Endothelial cell of umbilical vein (primary cell): ENCODE measurements around the gene ARL6IP4.

Experiments used
- EZH2 ChIP-seq: IDR thresholded peaks from 2 replicates; pipeline ENCODE4 v1.6.1; 2012; ENCODE audit warnings: borderline replicate concordance, low read depth, mild to moderate bottlenecking, moderate library complexity, low read length, inconsistent platforms; ENCODE audit not compliant: severe bottlenecking
- FOS ChIP-seq: IDR thresholded peaks from 2 replicates; pipeline ENCODE4 v1.6.1; 2011; ENCODE audit warnings: mild to moderate bottlenecking, low read length, moderate library complexity, borderline replicate concordance; ENCODE audit not compliant: insufficient read depth
- GATA2 ChIP-seq: IDR thresholded peaks from 2 replicates; pipeline ENCODE4 v1.7.0; 2011; ENCODE audit warnings: low read depth, mild to moderate bottlenecking, moderate library complexity, mixed read lengths, low read length; ENCODE audit not compliant: insufficient read length, insufficient read depth
- JUN ChIP-seq: IDR thresholded peaks from 2 replicates; pipeline ENCODE4 v1.6.1; 2011; ENCODE audit warnings: borderline replicate concordance, low read depth; ENCODE audit not compliant: insufficient read length, insufficient read depth
- MAX ChIP-seq: IDR thresholded peaks from 2 replicates; pipeline ENCODE4 v1.6.1; 2011; ENCODE audit not compliant: insufficient read depth, insufficient read length
- POLR2A ChIP-seq: IDR thresholded peaks from 2 replicates; pipeline ENCODE4 v1.6.1; 2012; ENCODE audit warnings: low read depth, mild to moderate bottlenecking, control low read depth, low read length
- POLR2AphosphoS5 ChIP-seq: IDR thresholded peaks from 2 replicates; pipeline ENCODE4 v1.6.1; 2012; ENCODE audit warnings: low read depth, mild to moderate bottlenecking, control low read depth, low read length, moderate library complexity; ENCODE audit not compliant: insufficient read depth
- TF ChIP-seq, protein P1 (sequence below), 2 donors: IDR thresholded peaks; 1 replicate in 1 of 2; 2 replicates in 1 of 2; pipeline ENCODE4 v1.5.1; 2011; ENCODE audit warnings: low read length in 2 of 2, mild to moderate bottlenecking in 2 of 2, moderate library complexity in 2 of 2, control low read depth in 1 of 2, inconsistent platforms in 1 of 2, low read depth in 1 of 2; ENCODE audit not compliant: insufficient read depth in 1 of 2; ENCODE audit errors: extremely low read depth in 1 of 2

DNA sequence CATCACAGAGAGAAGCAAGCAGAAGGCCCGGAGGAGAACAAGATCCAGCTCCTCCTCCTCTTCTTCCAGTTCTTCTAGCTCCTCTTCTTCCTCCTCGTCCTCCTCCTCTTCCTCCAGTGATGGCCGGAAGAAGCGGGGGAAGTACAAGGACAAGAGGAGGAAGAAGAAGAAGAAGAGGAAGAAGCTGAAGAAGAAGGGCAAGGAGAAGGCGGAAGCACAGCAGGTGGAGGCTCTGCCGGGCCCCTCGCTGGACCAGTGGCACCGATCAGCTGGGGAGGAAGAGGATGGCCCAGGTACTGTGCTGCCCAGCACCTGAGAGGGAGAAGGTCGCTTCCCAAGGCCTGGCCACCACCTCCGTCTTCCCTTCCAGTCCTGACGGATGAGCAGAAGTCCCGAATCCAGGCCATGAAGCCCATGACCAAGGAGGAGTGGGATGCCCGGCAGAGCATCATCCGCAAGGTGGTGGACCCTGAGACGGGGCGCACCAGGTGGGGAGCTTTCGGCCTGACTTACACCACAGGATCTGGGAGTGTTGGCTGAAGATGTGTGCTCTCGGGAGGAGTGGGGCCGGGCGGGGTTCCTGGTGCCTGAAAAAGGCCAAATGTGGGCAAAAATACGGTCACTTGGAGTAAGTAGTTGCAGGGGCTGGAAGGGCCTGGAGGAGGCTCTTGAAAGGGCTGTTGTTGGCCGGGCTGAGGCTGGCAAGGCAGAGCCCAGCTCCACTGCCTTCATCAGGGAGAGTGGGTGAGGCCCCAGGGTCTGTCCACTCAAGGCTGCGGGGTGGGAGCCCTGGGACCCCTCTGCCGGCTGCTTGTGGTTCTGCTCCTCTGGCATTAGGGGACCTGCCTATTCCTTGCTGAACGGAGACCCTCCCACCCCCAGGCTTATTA lies 1.4 kb downstream of the ARL6IP4 start:
- TF ChIP-seq, protein P1, sequence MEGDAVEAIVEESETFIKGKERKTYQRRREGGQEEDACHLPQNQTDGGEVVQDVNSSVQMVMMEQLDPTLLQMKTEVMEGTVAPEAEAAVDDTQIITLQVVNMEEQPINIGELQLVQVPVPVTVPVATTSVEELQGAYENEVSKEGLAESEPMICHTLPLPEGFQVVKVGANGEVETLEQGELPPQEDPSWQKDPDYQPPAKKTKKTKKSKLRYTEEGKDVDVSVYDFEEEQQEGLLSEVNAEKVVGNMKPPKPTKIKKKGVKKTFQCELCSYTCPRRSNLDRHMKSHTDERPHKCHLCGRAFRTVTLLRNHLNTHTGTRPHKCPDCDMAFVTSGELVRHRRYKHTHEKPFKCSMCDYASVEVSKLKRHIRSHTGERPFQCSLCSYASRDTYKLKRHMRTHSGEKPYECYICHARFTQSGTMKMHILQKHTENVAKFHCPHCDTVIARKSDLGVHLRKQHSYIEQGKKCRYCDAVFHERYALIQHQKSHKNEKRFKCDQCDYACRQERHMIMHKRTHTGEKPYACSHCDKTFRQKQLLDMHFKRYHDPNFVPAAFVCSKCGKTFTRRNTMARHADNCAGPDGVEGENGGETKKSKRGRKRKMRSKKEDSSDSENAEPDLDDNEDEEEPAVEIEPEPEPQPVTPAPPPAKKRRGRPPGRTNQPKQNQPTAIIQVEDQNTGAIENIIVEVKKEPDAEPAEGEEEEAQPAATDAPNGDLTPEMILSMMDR (IDR thresholded peaks at IDR 0.05; ENCODE audit: extremely low read depth in 1 of 2, insufficient read depth in 1 of 2, low read depth in 1 of 2, low read length in 2 of 2): no peak
- no peak for TF ChIP-seq FOS
- TF ChIP-seq POLR2A: no peak
- no peak for TF ChIP-seq POLR2AphosphoS5
- TF ChIP-seq MAX: no peak
- TF ChIP-seq GATA2: no peak
- no peak for TF ChIP-seq EZH2
- TF ChIP-seq JUN: no peak
